Measurements from ENCODE around the gene USP15.
"Not testable (repeated sequence)": the region's sequence is repeated elsewhere in the genome, so short reads cannot be mapped to it uniquely, and the experiment has no call there.

The USP15 gene

GRCh38 chr12:62379026-62379722 is 119.0 kb downstream of the USP15 start:
- no peak for DNase-seq

GRCh38 chr12:62379723-62380045 is 119.5 kb downstream of the USP15 start:
- DNase-seq, result no peak

GRCh38 chr12:62382526-62382925 is 122.3 kb downstream of the USP15 start:
- DNase-seq, result no peak

DNA sequence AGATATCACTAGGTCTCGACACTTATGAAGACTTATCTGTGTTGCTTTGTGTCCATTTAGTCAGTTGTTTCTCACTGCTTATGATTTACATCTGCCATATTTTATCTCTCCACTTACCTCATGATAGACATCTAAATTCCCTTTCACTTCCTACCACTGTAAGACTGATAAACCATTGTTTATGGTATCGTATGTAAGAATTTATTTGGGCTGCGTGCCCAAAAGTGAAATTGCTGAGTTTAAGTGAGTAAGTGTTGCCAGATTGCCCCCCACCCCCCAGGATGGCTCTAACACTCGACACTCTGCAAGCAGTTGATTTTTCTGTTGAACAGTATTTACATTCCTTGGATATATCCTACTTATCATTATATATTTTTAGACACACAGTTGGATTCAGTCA is 136.5 kb downstream of the USP15 start:
- DNase-seq, result no peak

DNA sequence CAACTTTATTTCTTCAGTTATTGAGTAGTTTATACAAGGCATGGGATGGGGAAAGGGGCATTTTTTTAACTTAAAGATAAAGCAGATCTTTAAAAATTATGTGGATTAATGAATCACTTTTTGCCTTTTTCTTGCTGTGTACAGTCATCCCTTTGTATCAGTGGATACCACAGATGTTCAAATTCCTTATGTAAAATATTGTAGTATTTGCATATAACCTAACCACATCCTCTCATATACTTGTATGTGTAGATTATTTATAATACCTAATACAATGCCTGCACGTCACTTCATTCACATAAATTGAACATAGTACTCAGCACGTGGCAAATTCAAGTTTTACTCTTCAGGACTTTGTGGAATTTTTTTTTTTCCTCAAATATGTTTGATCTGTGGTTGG is 139.9 kb downstream of the USP15 start:
- no peak for DNase-seq

GRCh38 chr12:62401631-62402030 is 141.4 kb downstream of the USP15 start:
- no peak for DNase-seq

DNA sequence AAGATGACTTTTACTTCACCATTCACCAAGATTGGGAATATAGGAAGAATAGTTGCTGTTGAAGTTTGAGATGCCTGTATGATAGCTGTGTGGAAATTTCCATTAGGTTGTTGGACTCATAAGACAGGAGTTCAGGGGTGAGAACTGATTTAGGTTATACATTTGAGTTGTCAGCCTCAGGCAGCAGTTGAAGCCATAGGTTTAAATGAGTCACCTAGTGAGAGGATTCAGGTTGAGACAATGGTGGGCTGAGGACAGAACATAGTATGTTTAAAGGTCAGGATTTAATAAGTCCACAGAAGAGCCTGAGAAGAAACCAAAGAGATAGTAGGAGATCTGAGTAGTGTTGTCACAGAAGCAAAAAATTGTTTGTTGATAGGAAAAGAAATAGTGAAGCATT is 142.8 kb downstream of the USP15 start:
- DNase-seq, result no peak

DNA sequence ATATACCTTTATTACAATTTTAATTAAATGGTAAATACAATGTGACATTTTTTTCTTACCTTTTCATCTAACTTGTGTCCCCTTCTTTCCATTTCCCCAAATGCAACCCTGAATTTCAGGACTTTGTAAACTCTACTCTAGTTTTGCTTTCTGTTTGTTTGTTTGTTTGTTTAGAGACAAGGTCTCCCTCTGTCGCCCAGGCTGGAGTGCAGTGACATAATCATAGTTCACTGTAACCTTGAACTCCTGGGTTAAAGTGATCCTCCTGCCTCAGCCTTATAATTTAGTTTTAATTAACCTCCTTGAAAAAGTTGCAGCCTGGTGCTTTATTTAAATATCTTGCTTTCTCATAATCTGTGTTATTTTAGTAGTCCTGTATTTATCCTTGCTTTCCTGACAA is 147.4 kb downstream of the USP15 start:
- no peak for DNase-seq

- DNase-seq, result no peak
Measured at GRCh38 chr12:62409068-62409467, 148.9 kb downstream of the USP15 start.

DNA sequence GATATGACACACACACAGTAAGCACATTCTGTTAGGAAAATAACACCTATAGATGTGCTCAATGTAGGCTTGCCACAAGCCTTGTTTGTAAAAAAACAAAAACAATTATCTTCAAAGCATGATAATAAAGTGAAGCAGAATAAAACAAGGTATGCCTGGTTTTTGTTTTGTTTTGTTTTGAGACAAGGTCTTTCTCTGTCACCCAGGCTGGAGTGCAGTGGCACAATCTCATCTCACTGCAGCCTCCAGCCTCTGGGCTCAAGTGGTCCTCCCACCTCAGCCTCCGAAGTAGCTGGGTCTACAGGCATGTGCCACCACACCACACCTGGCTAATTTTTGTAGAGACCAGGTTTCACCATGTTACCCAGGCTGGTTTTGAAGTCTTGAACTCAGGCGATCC is 154.0 kb downstream of the USP15 start:
- DNase-seq, result no peak

- no peak for DNase-seq
Measured at GRCh38 chr12:62426089-62426488, 165.9 kb downstream of the USP15 start.

- DNase-seq, result no peak
Measured at GRCh38 chr12:62429457-62429856, 169.3 kb downstream of the USP15 start.

GRCh38 chr12:62434494-62435302 is 174.5 kb downstream of the USP15 start:
- DNase-seq, result no peak

DNA sequence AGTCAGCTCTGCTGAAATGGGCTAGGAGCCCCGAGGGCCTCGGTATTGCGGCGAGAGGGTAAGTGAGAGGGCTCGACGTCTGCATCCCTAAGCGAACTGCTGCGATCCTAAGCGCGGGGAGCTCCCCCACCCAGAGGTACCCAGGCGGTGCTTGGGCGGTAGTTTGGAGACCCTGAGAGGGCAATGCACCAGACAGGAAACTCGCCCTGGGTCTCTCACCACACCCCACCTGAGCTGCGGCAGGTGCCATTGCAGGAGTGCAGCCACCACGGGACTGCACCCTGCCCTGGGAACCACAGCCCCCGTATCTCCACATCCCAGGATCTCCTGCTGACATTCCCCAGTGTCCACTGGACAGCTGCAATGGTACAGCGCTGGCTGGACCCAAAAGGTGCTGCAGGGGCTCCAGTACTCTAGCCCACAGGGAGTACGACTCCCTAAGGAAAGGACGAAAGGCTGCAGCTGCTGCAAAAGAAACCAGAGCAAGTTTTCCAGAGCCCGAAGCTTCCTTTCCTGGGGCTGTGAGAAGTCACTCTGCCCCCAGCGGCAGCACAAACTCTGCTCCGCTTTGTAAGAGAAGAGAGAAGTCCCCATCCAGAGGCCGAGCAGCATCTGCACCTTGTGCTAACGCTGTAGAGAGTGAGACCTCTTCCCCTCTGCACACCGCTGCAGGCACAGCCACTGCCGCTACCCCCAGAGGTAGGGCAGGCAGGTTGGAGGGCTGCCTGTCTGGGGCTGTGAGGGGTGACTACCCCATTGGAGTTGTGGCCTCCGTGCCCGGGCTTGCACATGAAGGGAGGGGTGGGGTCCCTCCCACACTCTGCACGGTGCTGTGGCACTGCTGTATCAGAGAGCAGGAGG is 175.3 kb downstream of the USP15 start:
- peak; percentile 16 to 19 for DNase-seq

- DNase-seq, result no peak
Measured at GRCh38 chr12:62436164-62436503, 175.9 kb downstream of the USP15 start.

GRCh38 chr12:62438098-62438692 is 178.0 kb downstream of the USP15 start:
- DNase-seq, result peak; percentile 52 to 65

- no peak for DNase-seq
Measured at GRCh38 chr12:62446754-62447452, 186.7 kb downstream of the USP15 start.

DNA sequence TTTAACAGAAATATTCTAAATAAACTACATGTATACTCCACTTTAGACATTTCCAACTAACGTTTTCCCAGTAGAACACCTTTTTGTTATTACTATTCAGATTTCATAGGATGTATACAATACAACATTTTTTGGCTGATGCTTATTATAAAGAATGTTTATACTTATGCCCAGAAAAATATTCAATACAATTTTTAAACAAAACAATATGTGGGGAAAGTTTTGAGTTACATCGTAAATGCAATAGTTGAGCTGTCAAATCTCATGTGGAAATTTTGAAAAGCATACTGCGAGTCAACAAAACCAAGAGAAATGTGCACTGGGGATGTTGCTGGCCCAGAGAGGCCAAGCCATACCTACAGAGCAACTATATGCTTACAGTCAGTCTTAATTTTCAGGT is 188.2 kb downstream of the USP15 start:
- no peak for DNase-seq

DNA sequence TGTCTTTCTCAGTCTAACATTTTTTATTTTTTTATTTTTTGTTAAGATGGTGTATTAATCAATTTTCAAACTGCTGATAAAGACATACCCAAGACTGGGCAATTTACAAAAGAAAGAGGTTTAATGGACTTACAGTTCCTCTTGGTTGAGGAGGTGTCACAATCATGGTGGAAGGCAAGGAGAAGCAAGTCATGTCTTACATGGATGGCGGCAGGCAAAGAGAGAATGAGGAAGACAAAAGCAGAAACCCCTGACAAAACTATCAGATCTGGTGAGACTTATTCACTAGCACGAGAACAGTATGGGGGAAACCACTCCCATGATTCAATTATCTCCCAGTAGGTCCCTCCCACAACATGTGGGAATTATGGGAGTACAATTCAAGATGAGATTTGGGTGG is 195.2 kb downstream of the USP15 start:
- not testable (repeated sequence) for DNase-seq

- DNase-seq, result no peak
Measured at GRCh38 chr12:62458626-62459025, 198.4 kb downstream of the USP15 start.

GRCh38 chr12:62459976-62460375 is 199.8 kb downstream of the USP15 start:
- no peak for DNase-seq

DNA sequence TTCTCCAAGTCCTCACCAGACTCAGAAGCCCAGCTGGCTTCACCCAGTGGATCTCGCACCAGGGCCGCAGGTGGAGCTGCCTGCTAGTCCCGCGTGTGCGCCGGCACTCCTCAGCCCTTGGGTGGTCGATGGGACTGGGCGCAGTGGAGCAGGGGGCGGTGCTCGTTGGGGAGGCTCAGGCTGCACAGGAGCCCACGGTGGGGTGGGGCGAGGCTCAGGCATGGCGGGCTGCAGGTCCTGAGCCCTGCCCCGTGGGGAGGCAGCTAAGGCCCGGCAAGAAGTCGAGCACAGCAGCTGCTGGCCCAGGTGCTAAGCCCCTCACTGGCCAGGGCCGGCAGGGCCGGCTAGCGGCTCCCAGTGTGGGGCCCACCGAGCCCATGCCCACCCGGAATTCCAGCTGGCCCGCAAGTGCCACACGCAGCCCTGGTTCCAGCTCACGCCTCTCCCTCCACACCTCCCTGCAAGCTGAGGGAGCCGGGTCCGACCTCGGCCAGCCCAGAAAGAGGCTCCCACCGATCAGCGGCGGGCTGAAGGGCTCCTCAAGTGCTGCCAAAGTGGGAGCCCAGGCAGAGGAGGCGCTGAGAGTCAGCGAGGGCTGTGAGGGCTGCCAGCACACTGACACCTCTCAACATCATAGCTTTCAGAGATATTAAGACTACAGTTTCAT is 201.1 kb downstream of the USP15 start:
- DNase-seq, result not testable (repeated sequence)
